Testis (tissue), 3 donors: ENCODE data around the gene C4orf50. TPM values are rescaled to one million over a fixed set of nuclear protein-coding genes. Genes with fewer than 3 reads are reported as not detected.

ENCODE experiments used
- DNase-seq: peaks from one replicate; pipeline ENCODE4 v3.0.0-alpha.2; 2019
- H3K27ac ChIP-seq, 2 donors: fragments of 200-600 bp; sonication (generic); one replicate each; pipeline ENCODE4 v1.5.1; 2019
- H3K27me3 ChIP-seq: fragments of 200-600 bp; sonication (generic); one replicate; pipeline ENCODE4 v1.5.1; 2019
- H3K36me3 ChIP-seq: fragments of 200-600 bp; sonication (generic); one replicate; pipeline ENCODE4 v1.5.1; 2017; ENCODE audit warnings: low read depth; ENCODE audit errors: missing control alignments
- H3K4me1 ChIP-seq: fragments of 200-600 bp; sonication (generic); one replicate; pipeline ENCODE4 v1.5.1; 2019
- H3K4me3 ChIP-seq, 2 donors: fragments of 200-600 bp; sonication (generic); one replicate each; pipeline ENCODE4 v1.5.1; 2017 to 2019
- H3K9me3 ChIP-seq: fragments of 200-600 bp; sonication (generic); one replicate; pipeline ENCODE4 v1.5.1; 2017
- CTCF ChIP-seq, 3 experiments: fragments of 450-650 bp in 2 of 3; fragments of 200-600 bp in 1 of 3; sonication (generic) in 1 of 3; IDR thresholded peaks; one replicate each; pipeline ENCODE4 v1.5.1; 2016 to 2019; ENCODE audit warnings: antibody characterized with exemption in 3 of 3, mild to moderate bottlenecking in 2 of 3, moderate library complexity in 1 of 3
- POLR2A ChIP-seq: fragments of 450-650 bp; IDR thresholded peaks from one replicate; pipeline ENCODE4 v1.6.1; 2017; ENCODE audit warnings: antibody characterized with exemption, mild to moderate bottlenecking, moderate library complexity
- WGBS, 2 donors: methylation state at CpG; one replicate each; pipeline ENCODE4 v1.1.5; 2018; 5-methylcytosine and 5-hydroxymethylcytosine counted together
- intact Hi-C: fragments of 100-400 bp; cut with DNase I; formaldehyde crosslinking; loops from one replicate; pipeline ENCODE4 v1.15.1; 2023; ENCODE audit warnings: low total_unique reads
- polyA plus RNA-seq: library from polyadenylated mRNA; stranded (reverse); fragments of 350-450 nt; fragmentation: Illumina TruSeq; extraction: RNeasy Lipid Tissue Mini Kit (QIAGEN cat#74804); gene quantifications from one replicate; pipeline ENCODE4 v1.2.3, GENCODE V29; 2014; ENCODE audit warnings: low read depth, low replicate concordance; ENCODE audit not compliant: insufficient read depth
- total RNA-seq, 2 donors: library from RNA; depleted of rRNA; stranded (reverse); fragments of >200 nt; gene quantifications; one replicate each; pipeline ENCODE4 v1.2.3, GENCODE V29; 2016

Gene C4orf50
- total and polyA plus RNA-seq, 3 donors from 2014 or later = 1.1 to 2.7 (median 1.8) TPM

GRCh38 chr4:5933116-5933515 lies 85.1 kb downstream of the C4orf50 start:
- H3K4me1 ChIP-seq = no peaks in the 10 kb centered on the region
- 50 to 51% methylated on average over 4 of the region's 4 CpGs for WGBS, 2 donors
- intact Hi-C loops = no loop called here
- DNase-seq = no peak
- H3K27ac ChIP-seq = no peak overlapping the region
- H3K36me3 ChIP-seq = no peaks in the 10 kb centered on the region
- H3K9me3 ChIP-seq = no peaks in the 10 kb centered on the region
- H3K4me3 ChIP-seq = no peak overlapping the region
- no peak for TF ChIP-seq POLR2A
- no peak for TF ChIP-seq CTCF (IDR thresholded peaks at IDR 0.05)
- no peaks in the 10 kb centered on the region for H3K27me3 ChIP-seq

- no peaks in the 10 kb centered on the region for H3K36me3 ChIP-seq
- no peak for DNase-seq
- H3K4me3 ChIP-seq = no peak overlapping the region
- WGBS, 2 donors = 80 to 84% methylated on average over 12 of the region's 12 CpGs
- intact Hi-C loops = no loop called here
- H3K27ac ChIP-seq = no peak overlapping the region
- H3K9me3 ChIP-seq = no peaks in the 10 kb centered on the region
- TF ChIP-seq CTCF (IDR thresholded peaks at IDR 0.05) (no peak), POLR2A (no peak)
- H3K27me3 ChIP-seq = no peaks in the 10 kb centered on the region
- H3K4me1 ChIP-seq = no peaks in the 10 kb centered on the region
Observed at GRCh38 chr4:5932035-5932568, 86.1 kb downstream of the C4orf50 start.

- intact Hi-C loops = no loop called here
- 58 to 68% methylated on average over 9 of the region's 9 CpGs for WGBS, 2 donors
- TF ChIP-seq POLR2A (no peak), CTCF (IDR thresholded peaks at IDR 0.05) (no peak)
- no peak for DNase-seq
- Histone ChIP-seq H3K4me3 (no peak overlapping the region), H3K9me3 (no peaks in the 10 kb centered on the region), H3K27me3 (no peaks in the 10 kb centered on the region), H3K36me3 (no peaks in the 10 kb centered on the region), H3K27ac (no peak overlapping the region), H3K4me1 (no peaks in the 10 kb centered on the region)
Observed at GRCh38 chr4:5931526-5931925, 86.7 kb downstream of the C4orf50 start.

DNA sequence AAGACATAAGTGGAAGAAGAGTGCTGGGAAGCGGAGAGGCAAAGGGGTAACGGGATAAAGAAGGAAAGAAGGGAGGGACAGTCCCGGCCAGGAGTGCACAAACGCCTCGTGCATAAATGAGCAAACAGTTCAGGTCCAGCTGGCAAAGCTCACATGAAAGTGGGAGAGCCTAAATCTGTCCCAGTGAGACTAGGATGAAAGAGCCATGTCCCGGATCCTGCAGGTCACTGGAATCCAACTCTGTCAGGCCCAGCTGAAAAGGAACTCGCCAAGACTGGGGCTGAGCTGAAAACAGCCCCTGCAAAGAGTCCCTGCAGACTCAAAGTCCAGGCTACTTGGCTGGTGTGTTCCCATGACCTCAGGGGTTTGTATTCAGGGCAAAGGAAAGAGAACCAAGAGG lies 87.4 kb downstream of the C4orf50 start:
- Histone ChIP-seq H3K9me3 (no peaks in the 10 kb centered on the region), H3K4me1 (no peaks in the 10 kb centered on the region), H3K4me3 (no peak overlapping the region), H3K27me3 (no peaks in the 10 kb centered on the region), H3K27ac (no peak overlapping the region), H3K36me3 (no peaks in the 10 kb centered on the region)
- DNase-seq = no peak
- intact Hi-C loops = no loop called here
- 60 to 68% methylated on average over 7 of the region's 7 CpGs for WGBS, 2 donors
- TF ChIP-seq CTCF (IDR thresholded peaks at IDR 0.05) (no peak), POLR2A (no peak)

GRCh38 chr4:5930456-5930855 lies 87.8 kb downstream of the C4orf50 start:
- H3K27me3 ChIP-seq = no peaks in the 10 kb centered on the region
- no peaks in the 10 kb centered on the region for H3K4me1 ChIP-seq
- no peak overlapping the region for H3K4me3 ChIP-seq
- WGBS, 2 donors = 94% methylated on average over 8 of the region's 8 CpGs
- no peak overlapping the region for H3K27ac ChIP-seq
- intact Hi-C loops = no loop called here
- no peaks in the 10 kb centered on the region for H3K36me3 ChIP-seq
- DNase-seq = no peak
- H3K9me3 ChIP-seq = no peaks in the 10 kb centered on the region
- TF ChIP-seq POLR2A = no peak
- TF ChIP-seq CTCF (IDR thresholded peaks at IDR 0.05) = no peak
